B cell (primary cell): Measurements from ENCODE around the gene OR2F1. TPM values are rescaled to one million over a fixed set of nuclear protein-coding genes. Genes with fewer than 3 reads are reported as not detected.

ENCODE experiments used
- ATAC-seq: fragments of 200-7000 bp; cut with Tn5 transposase; one replicate; pipeline ENCODE4 v1.10.0; 2021; ENCODE audit warnings: low read depth, mild to moderate bottlenecking, moderate number of reproducible peaks, moderate library complexity
- CTCF ChIA-PET: fragments of 350-600 bp; sonication (Branson Sonifier 250); formaldehyde crosslinking; loops from one replicate; lab custom pipeline; 2021; ENCODE audit warnings: antibody characterized with exemption, inconsistent platforms; lab: Charles Lee
- POLR2A ChIA-PET: fragments of 350-600 bp; sonication (Branson Sonifier 250); formaldehyde crosslinking; loops from one replicate; lab custom pipeline; 2021; ENCODE audit warnings: antibody characterized with exemption; lab: Charles Lee
- DNase-seq: peaks from one replicate; pipeline ENCODE4 v3.0.0; 2013
- H2AFZ ChIP-seq: 2 replicates; pipeline ENCODE4 v1.6.1; 2012; ENCODE audit warnings: mild to moderate bottlenecking, low read depth, low read length; ENCODE audit not compliant: insufficient read depth, poor library complexity, severe bottlenecking
- H3K27ac ChIP-seq, 2 donors: 1 replicate in 1 of 2; 2 replicates in 1 of 2; pipeline ENCODE4 v1.5.1; 2012 to 2013; ENCODE audit warnings: low read length in 2 of 2, mild to moderate bottlenecking in 2 of 2, moderate library complexity in 1 of 2
- H3K27me3 ChIP-seq, 4 experiments: fragments of 200-600 bp in 1 of 4; sonication (generic) in 1 of 4; replicated peaks in 1 of 4; 1 replicate in 2 of 4; 2 replicates in 2 of 4; pipeline versions ENCODE4 v1.6.1 to v1.7.0; 2013 to 2016; ENCODE audit warnings: low read length in 3 of 4, mild to moderate bottlenecking in 2 of 4, mixed read lengths in 1 of 4, moderate library complexity in 1 of 4; ENCODE audit not compliant: insufficient read depth in 4 of 4, control insufficient read depth in 3 of 4; ENCODE audit errors: control extremely low read depth in 1 of 4
- H3K36me3 ChIP-seq, 2 experiments: replicated peaks in 1 of 2; 1 replicate in 1 of 2; 2 replicates in 1 of 2; pipeline versions ENCODE4 v1.6.1 to v1.7.1; 2013; ENCODE audit warnings: low read length in 1 of 2; ENCODE audit not compliant: insufficient read depth in 2 of 2, control insufficient read depth in 1 of 2; ENCODE audit errors: control extremely low read depth in 1 of 2, extremely low read depth in 1 of 2
- H3K4me1 ChIP-seq, 2 donors: fragments of 200-600 bp in 1 of 2; sonication (generic) in 1 of 2; 1 replicate in 1 of 2; 2 replicates in 1 of 2; pipeline versions ENCODE4 v1.5.1 to v1.6.1; 2013 to 2017; ENCODE audit warnings: low read length in 2 of 2; ENCODE audit not compliant: control insufficient read depth in 2 of 2, insufficient read depth in 2 of 2
- H3K4me2 ChIP-seq: replicated peaks from 2 replicates; pipeline ENCODE3; 2012; ENCODE audit warnings: mild to moderate bottlenecking, low read depth, low read length; ENCODE audit not compliant: poor library complexity, severe bottlenecking
- H3K4me3 ChIP-seq, 5 experiments: fragments of 200-600 bp in 1 of 5; sonication (generic) in 1 of 5; 1 replicate in 3 of 5; 2 replicates in 2 of 5; pipeline versions ENCODE4 v1.5.1 to v1.7.0; 2011 to 2016; ENCODE audit warnings: low read length in 4 of 5, mild to moderate bottlenecking in 4 of 5, low read depth in 2 of 5, control low read depth in 1 of 5, moderate library complexity in 1 of 5; ENCODE audit not compliant: insufficient read depth in 1 of 5; ENCODE audit errors: control extremely low read depth in 1 of 5, extremely low read depth in 1 of 5
- H3K79me2 ChIP-seq: fragments of 200-600 bp; sonication (generic); one replicate; pipeline ENCODE4 v1.6.0; 2016; ENCODE audit warnings: low read length; ENCODE audit not compliant: control insufficient read depth, insufficient read depth
- H3K9ac ChIP-seq: fragments of 200-600 bp; sonication (generic); 2 replicates; pipeline ENCODE4 v1.6.1; 2017; ENCODE audit warnings: mild to moderate bottlenecking, low read length, moderate library complexity
- H3K9me3 ChIP-seq, 3 donors: one replicate each; pipeline versions ENCODE4 v1.6.1 to v1.7.1; 2013; ENCODE audit warnings: low read length in 2 of 3; ENCODE audit not compliant: control insufficient read depth in 2 of 3, insufficient read depth in 1 of 3; ENCODE audit errors: control extremely low read depth in 1 of 3
- H4K20me1 ChIP-seq: 2 replicates; pipeline ENCODE4 v1.6.0; 2012; ENCODE audit warnings: mild to moderate bottlenecking, low read length; ENCODE audit not compliant: insufficient read depth, control insufficient read depth, poor library complexity, severe bottlenecking
- H3K27ac Mint-ChIP-seq: one replicate; pipeline ENCODE4 v1.8.0; 2021; ENCODE audit warnings: mixed read lengths
- H3K27me3 Mint-ChIP-seq: one replicate; pipeline ENCODE4 v1.8.0; 2021; ENCODE audit warnings: mixed read lengths
- H3K4me1 Mint-ChIP-seq: one replicate; pipeline ENCODE4 v1.8.0; 2021; ENCODE audit warnings: mixed read lengths
- H3K4me3 Mint-ChIP-seq: one replicate; pipeline ENCODE4 v1.8.0; 2021; ENCODE audit warnings: mixed read lengths
- H3K9me3 Mint-ChIP-seq: one replicate; pipeline ENCODE4 v1.8.0; 2022; ENCODE audit warnings: mixed read lengths; ENCODE audit not compliant: insufficient read depth
- EZH2 ChIP-seq: IDR thresholded peaks from 2 replicates; pipeline ENCODE4 v1.6.1; 2012; ENCODE audit warnings: borderline replicate concordance, low read depth, mild to moderate bottlenecking, moderate library complexity, low read length; ENCODE audit not compliant: insufficient read depth, poor library complexity, severe bottlenecking
- WGBS: methylation state at CpG from one replicate; pipeline ENCODE4 v1.1.5; 2013; ENCODE audit warnings: missing lambda C conversion rate; ENCODE audit not compliant: insufficient coverage; 5-methylcytosine and 5-hydroxymethylcytosine counted together
- intact Hi-C: fragments of 100-400 bp; cut with micrococcal nuclease; formaldehyde crosslinking; loops from one replicate; pipeline ENCODE4 v1.10.0; 2022
- polyA plus RNA-seq: library from polyadenylated mRNA; depleted of rRNA; stranded (reverse); fragments of >200 nt; gene quantifications from 2 replicates; pipeline ENCODE4 v1.2.3, GENCODE V29; 2012
- total RNA-seq, 2 donors: library from RNA; stranded (reverse); fragments of 120-200 nt in 1 of 2; gene quantifications; 1 replicate in 1 of 2; 2 replicates in 1 of 2; pipeline versions ENCODE4 v1.2.3 to v1.2.4, GENCODE V29; 2013 to 2022
- TF ChIP-seq, protein P1 (sequence below): fragments of 200-600 bp; IDR thresholded peaks from one replicate; pipeline ENCODE4 v1.8.0; 2022; ENCODE audit warnings: antibody characterized with exemption, mild to moderate bottlenecking

OR2F1 gene
- total and polyA plus RNA-seq, 2 donors (not counting 1 experiment from before 2014, with no cell fraction given) = not detected

DNA sequence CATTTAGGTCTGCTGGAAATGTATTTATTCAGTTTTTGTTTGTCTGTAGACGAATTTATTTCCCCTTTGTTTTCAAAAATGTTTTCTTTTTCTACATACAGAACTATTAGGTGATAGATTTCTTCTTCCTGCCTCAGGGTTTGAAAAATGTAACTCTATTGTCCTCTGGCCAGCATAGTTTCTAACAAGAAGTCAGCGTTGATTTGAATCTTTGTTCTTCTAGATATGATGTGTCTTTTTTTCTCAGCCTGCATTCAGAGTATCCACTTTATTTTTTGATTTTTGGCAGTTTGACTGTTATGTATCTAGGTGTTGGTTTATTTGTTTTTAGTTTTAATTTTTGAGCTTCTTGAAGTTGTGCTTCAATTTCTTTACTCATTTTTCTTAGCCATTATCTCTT lies 7.5 kb upstream of the OR2F1 start:
- no peaks in the 10 kb centered on the region for H3K9me3 Mint-ChIP-seq

DNA sequence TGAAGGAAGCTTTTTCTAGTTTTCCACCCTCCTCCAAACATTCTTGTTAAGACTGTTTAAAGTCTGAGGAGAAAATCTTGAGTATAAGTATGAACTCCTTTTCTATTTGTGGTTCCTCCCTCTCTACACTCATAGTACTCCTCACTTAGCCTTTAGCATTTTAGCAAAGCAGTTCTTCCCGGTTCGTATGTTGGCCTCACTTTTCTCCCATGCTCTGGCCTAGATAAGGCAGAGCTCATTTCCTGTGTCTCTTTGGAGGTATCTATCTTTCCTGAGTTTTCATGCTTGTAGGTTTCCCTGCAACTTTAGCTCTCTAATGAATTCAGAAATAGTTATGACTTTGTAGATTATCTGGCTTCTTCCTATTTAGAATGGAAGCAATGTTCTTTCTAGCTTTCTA lies 5.9 kb upstream of the OR2F1 start:
- no peak overlapping the region for H3K4me3 ChIP-seq
- peaks cover 27% of the 10 kb centered on the region for H3K27me3 Mint-ChIP-seq
- ChIA-PET POLR2A (no interaction called here), CTCF (no interaction called here)
- no peaks in the 10 kb centered on the region for H3K9me3 ChIP-seq
- H2AFZ ChIP-seq = no peak overlapping the region
- H3K4me2 ChIP-seq = no peak overlapping the region
- H3K27me3 ChIP-seq = peaks cover 0 to 5% (median 0%) of the 10 kb centered on the region in 4 experiments
- no peaks in the 10 kb centered on the region for H3K9me3 Mint-ChIP-seq
- H3K36me3 ChIP-seq = no peaks in the 10 kb centered on the region
- H3K27ac Mint-ChIP-seq = no peak overlapping the region
- no peak overlapping the region for H3K4me3 Mint-ChIP-seq
- no CpG with 5 or more reads among the region's 2 CpGs for WGBS
- H3K27ac ChIP-seq = no peak overlapping the region
- H3K9ac ChIP-seq = no peak overlapping the region
- H3K4me1 ChIP-seq = no peaks in the 10 kb centered on the region
- ATAC-seq (no peak), DNase-seq (no peak)
- TF ChIP-seq, protein P1, sequence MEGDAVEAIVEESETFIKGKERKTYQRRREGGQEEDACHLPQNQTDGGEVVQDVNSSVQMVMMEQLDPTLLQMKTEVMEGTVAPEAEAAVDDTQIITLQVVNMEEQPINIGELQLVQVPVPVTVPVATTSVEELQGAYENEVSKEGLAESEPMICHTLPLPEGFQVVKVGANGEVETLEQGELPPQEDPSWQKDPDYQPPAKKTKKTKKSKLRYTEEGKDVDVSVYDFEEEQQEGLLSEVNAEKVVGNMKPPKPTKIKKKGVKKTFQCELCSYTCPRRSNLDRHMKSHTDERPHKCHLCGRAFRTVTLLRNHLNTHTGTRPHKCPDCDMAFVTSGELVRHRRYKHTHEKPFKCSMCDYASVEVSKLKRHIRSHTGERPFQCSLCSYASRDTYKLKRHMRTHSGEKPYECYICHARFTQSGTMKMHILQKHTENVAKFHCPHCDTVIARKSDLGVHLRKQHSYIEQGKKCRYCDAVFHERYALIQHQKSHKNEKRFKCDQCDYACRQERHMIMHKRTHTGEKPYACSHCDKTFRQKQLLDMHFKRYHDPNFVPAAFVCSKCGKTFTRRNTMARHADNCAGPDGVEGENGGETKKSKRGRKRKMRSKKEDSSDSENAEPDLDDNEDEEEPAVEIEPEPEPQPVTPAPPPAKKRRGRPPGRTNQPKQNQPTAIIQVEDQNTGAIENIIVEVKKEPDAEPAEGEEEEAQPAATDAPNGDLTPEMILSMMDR = no peak
- TF ChIP-seq EZH2 = no peak
- H3K79me2 ChIP-seq = no peaks in the 10 kb centered on the region
- intact Hi-C loops = no loop called here
- no peaks in the 10 kb centered on the region for H3K4me1 Mint-ChIP-seq
- H4K20me1 ChIP-seq = no peaks in the 10 kb centered on the region

More for the DNA sequence above, 7.5 kb upstream of the OR2F1 start:
- Mint-ChIP-seq H3K27me3 (peaks cover 19% of the 10 kb centered on the region), H3K4me3 (no peak overlapping the region), H3K27ac (no peak overlapping the region), H3K4me1 (no peaks in the 10 kb centered on the region)
- intact Hi-C loops = no loop called here
- Histone ChIP-seq H4K20me1 (no peaks in the 10 kb centered on the region), H3K4me2 (no peak overlapping the region), H3K27ac (no peak overlapping the region), H2AFZ (no peak overlapping the region), H3K79me2 (no peaks in the 10 kb centered on the region), H3K36me3 (no peaks in the 10 kb centered on the region), H3K4me1 (no peaks in the 10 kb centered on the region), H3K9me3 (no peaks in the 10 kb centered on the region), H3K4me3 (no peak overlapping the region), H3K9ac (no peak overlapping the region), H3K27me3 (peaks cover 0 to 5% (median 0%) of the 10 kb centered on the region in 4 experiments)
- no peak for TF ChIP-seq EZH2
- TF ChIP-seq, protein P1 = no peak
- no peak for DNase-seq
- no peak for ATAC-seq
- no CpG with 5 or more reads among the region's 2 CpGs for WGBS
- CTCF ChIA-PET = no interaction called here
- POLR2A ChIA-PET = no interaction called here
